Astrocyte (in vitro differentiated cells and primary cell): ENCODE measurements around the gene SLC1A1. TPM values are rescaled to one million over a fixed set of nuclear protein-coding genes. Genes with fewer than 3 reads are reported as not detected.

ENCODE experiments used
- DNase-seq: peaks from one replicate; pipeline ENCODE4 v3.0.0-alpha.2; 2010; ENCODE audit warnings: low read depth
- FAIRE-seq: peaks from 2 replicates; lab custom pipeline; 2011; peaks lifted over from hg19 to GRCh38; lab: Jason Lieb, UNC
- H2AFZ ChIP-seq: 2 replicates; pipeline ENCODE4 v1.6.0; 2012; ENCODE audit warnings: low read depth, low read length, inconsistent platforms
- H3K27ac ChIP-seq: 2 replicates; pipeline ENCODE4 v1.5.1; 2011; ENCODE audit warnings: low read depth, low read length, inconsistent platforms
- H3K27me3 ChIP-seq: 2 replicates; pipeline ENCODE4 v1.6.0; 2011; ENCODE audit warnings: low read length, inconsistent platforms; ENCODE audit not compliant: insufficient read depth
- H3K36me3 ChIP-seq: 2 replicates; pipeline ENCODE4 v1.5.1; 2011; ENCODE audit warnings: low read length, inconsistent platforms; ENCODE audit not compliant: insufficient read depth
- H3K4me1 ChIP-seq: 2 replicates; pipeline ENCODE4 v1.5.1; 2011; ENCODE audit warnings: low read length, inconsistent platforms; ENCODE audit not compliant: insufficient read depth
- H3K4me2 ChIP-seq: 2 replicates; pipeline ENCODE4 v1.6.0; 2012; ENCODE audit warnings: low read length, inconsistent platforms
- H3K4me3 ChIP-seq: 2 replicates; pipeline ENCODE4 v1.5.1; 2011; ENCODE audit warnings: low read depth, mild to moderate bottlenecking, low read length, inconsistent platforms; ENCODE audit not compliant: insufficient read depth
- H3K79me2 ChIP-seq: 2 replicates; pipeline ENCODE4 v1.6.0; 2012; ENCODE audit warnings: mild to moderate bottlenecking, low read length, inconsistent platforms; ENCODE audit not compliant: insufficient read depth
- H3K9ac ChIP-seq: 2 replicates; pipeline ENCODE4 v1.6.0; 2012; ENCODE audit warnings: mild to moderate bottlenecking, low read length, inconsistent platforms
- H3K9me3 ChIP-seq: 2 replicates; pipeline ENCODE4 v1.5.1; 2012; ENCODE audit warnings: low read depth, mild to moderate bottlenecking, low read length, inconsistent platforms; ENCODE audit not compliant: insufficient read depth
- H4K20me1 ChIP-seq: 2 replicates; pipeline ENCODE4 v1.6.0; 2012; ENCODE audit warnings: low read length, inconsistent platforms; ENCODE audit not compliant: insufficient read depth
- H3K27ac Mint-ChIP-seq: one replicate; pipeline ENCODE4 v1.8.0; 2021; ENCODE audit warnings: mild to moderate bottlenecking, mixed read lengths; ENCODE audit not compliant: unreplicated experiment
- H3K27me3 Mint-ChIP-seq: one replicate; pipeline ENCODE4 v1.8.0; 2021; ENCODE audit warnings: low read depth, mixed read lengths; ENCODE audit not compliant: unreplicated experiment
- H3K36me3 Mint-ChIP-seq: one replicate; pipeline ENCODE4 v1.8.0; 2021; ENCODE audit warnings: low read depth, mixed read lengths; ENCODE audit not compliant: unreplicated experiment
- H3K4me1 Mint-ChIP-seq: one replicate; pipeline ENCODE4 v1.8.0; 2021; ENCODE audit warnings: low read depth, mixed read lengths; ENCODE audit not compliant: unreplicated experiment
- H3K4me3 Mint-ChIP-seq: one replicate; pipeline ENCODE4 v1.8.0; 2021; ENCODE audit warnings: mild to moderate bottlenecking, moderate library complexity, mixed read lengths; ENCODE audit not compliant: unreplicated experiment
- H3K9me3 Mint-ChIP-seq: one replicate; pipeline ENCODE4 v1.8.0; 2021; ENCODE audit warnings: mild to moderate bottlenecking, mixed read lengths; ENCODE audit not compliant: unreplicated experiment
- CTCF ChIP-seq: IDR thresholded peaks from 2 replicates; pipeline ENCODE4 v1.5.1; 2011; ENCODE audit warnings: low read depth, mild to moderate bottlenecking, inconsistent platforms, low read length, moderate library complexity; ENCODE audit not compliant: insufficient read depth
- EZH2 ChIP-seq: IDR thresholded peaks from 2 replicates; pipeline ENCODE4 v1.6.1; 2012; ENCODE audit warnings: mild to moderate bottlenecking, low read length, inconsistent platforms; ENCODE audit not compliant: insufficient read depth
- total RNA-seq: library from RNA; stranded (reverse); gene quantifications from 2 replicates; pipeline ENCODE4 v1.2.1, GENCODE V29; 2021

SLC1A1 gene
- total RNA-seq, 1 donor from 2014 or later = 6.7 TPM

- Histone ChIP-seq H3K4me1 (no peaks in the 10 kb centered on the region), H3K9ac (no peak overlapping the region), H3K79me2 (no peaks in the 10 kb centered on the region), H3K27me3 (no peaks in the 10 kb centered on the region), H3K36me3 (no peaks in the 10 kb centered on the region), H3K9me3 (no peaks in the 10 kb centered on the region), H3K4me2 (no peak overlapping the region), H4K20me1 (no peaks in the 10 kb centered on the region), H3K27ac (no peak overlapping the region), H3K4me3 (no peak overlapping the region), H2AFZ (no peak overlapping the region)
- no peak for TF ChIP-seq EZH2
- no peak for TF ChIP-seq CTCF
- DNase-seq = no peak
- Mint-ChIP-seq H3K27me3 (no peaks in the 10 kb centered on the region), H3K36me3 (peaks cover 17% of the 10 kb centered on the region), H3K4me3 (no peak overlapping the region), H3K27ac (no peak overlapping the region), H3K9me3 (peaks cover 6% of the 10 kb centered on the region), H3K4me1 (no peaks in the 10 kb centered on the region)
- FAIRE-seq = no peak
Observed at GRCh38 chr9:4581035-4581760, 90.9 kb downstream of the SLC1A1 start.

- Histone ChIP-seq H3K79me2 (no peaks in the 10 kb centered on the region), H3K9me3 (no peaks in the 10 kb centered on the region), H3K36me3 (no peaks in the 10 kb centered on the region), H3K9ac (no peak overlapping the region), H3K4me1 (no peaks in the 10 kb centered on the region), H3K27me3 (no peaks in the 10 kb centered on the region), H2AFZ (no peak overlapping the region), H3K4me2 (no peak overlapping the region), H3K27ac (no peak overlapping the region), H4K20me1 (no peaks in the 10 kb centered on the region), H3K4me3 (no peak overlapping the region)
- Mint-ChIP-seq H3K27ac (no peak overlapping the region), H3K4me3 (no peak overlapping the region), H3K27me3 (no peaks in the 10 kb centered on the region), H3K36me3 (peaks cover 17% of the 10 kb centered on the region), H3K4me1 (no peaks in the 10 kb centered on the region), H3K9me3 (peaks cover 6% of the 10 kb centered on the region)
- FAIRE-seq = no peak
- DNase-seq = no peak
- TF ChIP-seq CTCF = no peak
- no peak for TF ChIP-seq EZH2
Observed at GRCh38 chr9:4581861-4582565, 91.7 kb downstream of the SLC1A1 start.

GRCh38 chr9:4583001-4583400 lies 92.7 kb downstream of the SLC1A1 start:
- no peaks in the 10 kb centered on the region for H3K4me1 ChIP-seq
- H3K4me1 Mint-ChIP-seq = no peaks in the 10 kb centered on the region
- no peak overlapping the region for H2AFZ ChIP-seq
- H3K4me3 ChIP-seq = no peak overlapping the region
- H3K36me3 ChIP-seq = no peaks in the 10 kb centered on the region
- no peak overlapping the region for H3K4me3 Mint-ChIP-seq
- H3K27me3 Mint-ChIP-seq = no peaks in the 10 kb centered on the region
- no peaks in the 10 kb centered on the region for H3K9me3 ChIP-seq
- no peaks in the 10 kb centered on the region for H4K20me1 ChIP-seq
- FAIRE-seq = no peak
- H3K27ac ChIP-seq = no peak overlapping the region
- H3K79me2 ChIP-seq = no peaks in the 10 kb centered on the region
- peaks cover 17% of the 10 kb centered on the region for H3K36me3 Mint-ChIP-seq
- TF ChIP-seq CTCF = no peak
- TF ChIP-seq EZH2 = no peak
- no peaks in the 10 kb centered on the region for H3K27me3 ChIP-seq
- DNase-seq = no peak
- no peak overlapping the region for H3K27ac Mint-ChIP-seq
- no peak overlapping the region for H3K9ac ChIP-seq
- no peak overlapping the region for H3K4me2 ChIP-seq
- H3K9me3 Mint-ChIP-seq = peaks cover 3% of the 10 kb centered on the region
